ENCODE measurements around the gene NAPSA. TPM values are rescaled to one million over a fixed set of nuclear protein-coding genes. Genes with fewer than 3 reads are reported as not detected.
A peak's percentile ranks its signal among the peaks of the same experiment; 100 is the strongest.

Gene NAPSA
- total and polyA plus RNA-seq, 9 of the 15 experiments (the other 6 are each of a cell fraction or from before 2014, with no cell fraction given) = 0.25 to 1.9 (median 0.69) TPM

- TF ChIP-seq ZNF407 (IDR thresholded peaks at IDR 0.05; ENCODE audit: low read depth) = no peak
- TF ChIP-seq POLR2AphosphoS2 (IDR thresholded peaks at IDR 0.05; ENCODE audit: low read length) = peak; percentile 28; the same call in 1 of the 2 replicates
- no peak for TF ChIP-seq HMBOX1 (IDR thresholded peaks at IDR 0.05)
- no peak for TF ChIP-seq XRCC4 (IDR thresholded peaks at IDR 0.05; ENCODE audit: extremely low read depth, insufficient read depth, insufficient read length)
- peak; percentile 60 for TF ChIP-seq SP1 (CRISPR knock-in tag; IDR thresholded peaks at IDR 0.05)
- TF ChIP-seq ZNF586 (CRISPR knock-in tag; conservative IDR thresholded peaks at IDR 0.05) = no peak
- TF ChIP-seq SMAD2 (IDR thresholded peaks at IDR 0.05; ENCODE audit: low read depth, low read length) = no peak
- 0 out of 2 replicates have a peak, but pooled peaks have one; percentile 47 for TF ChIP-seq ELF4 (CRISPR knock-in tag; IDR thresholded peaks at IDR 0.05)
- TF ChIP-seq SNRNP70 (optimal IDR thresholded peaks at IDR 0.05; ENCODE audit: low read depth, low read length) = no peak
- no peak for TF ChIP-seq SFPQ (IDR thresholded peaks at IDR 0.05; ENCODE audit: low read depth, low read length)
- TF ChIP-seq PYGO2 (tag; IDR thresholded peaks at IDR 0.05) = 0 out of 2 replicates have a peak, but pooled peaks have one; percentile 65
- no peak for TF ChIP-seq ZNF778 (CRISPR knock-in tag; IDR thresholded peaks at IDR 0.05)
- TF ChIP-seq RFX5 (IDR thresholded peaks at IDR 0.05; ENCODE audit: low read depth, low read length) = peak; percentile 54; the same call in 1 of the 2 replicates
- no peak for TF ChIP-seq E2F1 (CRISPR knock-in tag; IDR thresholded peaks at IDR 0.05)
- TF ChIP-seq HLTF (IDR thresholded peaks at IDR 0.05) = peak; percentile 50; the same call in 1 of the 2 replicates
These were observed 6.7 kb downstream of the NAPSA start (continued) for GRCh38 chr19:50358483-50359327.

Measured in K562 (cell line).